GM12878 (cell line): ENCODE data around the gene LDHAL6A. TPM values are rescaled to one million over a fixed set of nuclear protein-coding genes. Genes with fewer than 3 reads are reported as not detected.

Experiments used
- CUX1 ChIP-seq: IDR thresholded peaks from 2 replicates; pipeline ENCODE4 v1.6.1; 2012; ENCODE audit warnings: improper control_type of control experiment, low read depth, low read length; ENCODE audit not compliant: insufficient replicate concordance
- ELK1 ChIP-seq: IDR thresholded peaks from 2 replicates; pipeline ENCODE4 v1.6.1; 2012; ENCODE audit warnings: low read depth, low read length, improper control_type of control experiment
- ETV6 ChIP-seq, 2 experiments: fragments of 450-650 bp in 1 of 2; IDR thresholded peaks in 1 of 2; conservative IDR thresholded peaks in 1 of 2; 2 replicates each; pipeline ENCODE4 v1.6.1; 2014; ENCODE audit warnings: antibody characterized with exemption in 1 of 2, borderline replicate concordance in 1 of 2, low read depth in 1 of 2, mild to moderate bottlenecking in 1 of 2, moderate library complexity in 1 of 2
- MXI1 ChIP-seq: fragments of 150-350 bp; IDR thresholded peaks from 2 replicates; pipeline ENCODE4 v1.6.1; 2011; ENCODE audit warnings: low read depth, mild to moderate bottlenecking, inconsistent platforms, low read length, improper control_type of control experiment
- NFIC ChIP-seq: IDR thresholded peaks from 2 replicates; pipeline ENCODE4 v1.6.1; 2012; ENCODE audit warnings: low read depth, mild to moderate bottlenecking, inconsistent platforms, low read length, moderate library complexity
- PKNOX1 ChIP-seq: fragments of 450-650 bp; IDR thresholded peaks from 2 replicates; pipeline ENCODE4 v1.6.1; 2016; ENCODE audit warnings: mild to moderate bottlenecking
- YY1 ChIP-seq: IDR thresholded peaks from 2 replicates; pipeline ENCODE4 v1.6.1; 2011; ENCODE audit warnings: low read depth, mild to moderate bottlenecking, low read length
- ZNF217 ChIP-seq: fragments of 450-650 bp; IDR thresholded peaks from 2 replicates; pipeline ENCODE4 v1.6.1; 2017; ENCODE audit warnings: antibody characterized with exemption, mild to moderate bottlenecking
- ZNF384 ChIP-seq: IDR thresholded peaks from 2 replicates; pipeline ENCODE4 v1.6.1; 2012; ENCODE audit warnings: low read depth, mild to moderate bottlenecking, low read length, improper control_type of control experiment, borderline replicate concordance
- polyA plus RNA-seq, 11 experiments: library from polyadenylated mRNA; depleted of rRNA in 4 of 11; unstranded in 6 of 11; stranded (reverse) in 5 of 11; fragments of >200 nt; fragmentation: Nextera tagmentation in 4 of 11; fragmentation: Illumina TruSeq in 1 of 11; extraction: Ambion mirVana in 4 of 11; extraction: Trizol in 1 of 11; gene quantifications; 1 replicate in 1 of 11; 2 replicates in 10 of 11; pipeline versions ENCODE4 v1.2.1 to v1.2.3, GENCODE V29; 2011 to 2016; ENCODE audit warnings: inconsistent platforms in 2 of 11, missing spikeins in 2 of 11, low read depth in 1 of 11
- total RNA-seq, 4 experiments: library from RNA; depleted of rRNA in 3 of 4; stranded (reverse); fragments of >200 nt in 3 of 4; fragmentation: Illumina TruSeq in 1 of 4; extraction: Trizol in 1 of 4; gene quantifications; 2 replicates each; pipeline versions ENCODE4 v1.2.1 to v1.2.3, GENCODE V29; 2013 to 2021

The LDHAL6A gene
- total and polyA plus RNA-seq, 10 of the 15 experiments (the other 5 are each of a cell fraction or from before 2014, with no cell fraction given) = 0.03 to 0.11 (median 0.09) TPM; not detected in 7

- TF ChIP-seq CUX1 (no peak), ELK1 (no peak), ZNF384 (no peak), ETV6 (conservative IDR thresholded peaks at IDR 0.05 in 1 of 2, IDR thresholded peaks at IDR 0.05 in 1 of 2; ENCODE audit: borderline replicate concordance in 1 of 2, low read depth in 1 of 2) (no peak), NFIC (no peak), YY1 (no peak), ZNF217 (no peak), PKNOX1 (no peak), MXI1 (no peak)
Measured at GRCh38 chr11:18416459-18416858, 39.2 kb upstream of the LDHAL6A start (continued).
